NCI-H2227 (cell line): Measurements from ENCODE around the gene CUL4B.
A peak's percentile ranks its signal among the peaks of the same experiment; 100 is the strongest.
"Not testable (repeated sequence)": the region's sequence is repeated elsewhere in the genome, so short reads cannot be mapped to it uniquely, and the experiment has no call there.

Source experiments
- DNase-seq: peaks from one replicate; lab custom pipeline; 2025; ENCODE audit not compliant: unreplicated experiment; lab: John Stamatoyannopoulos, UW

CUL4B gene

DNA sequence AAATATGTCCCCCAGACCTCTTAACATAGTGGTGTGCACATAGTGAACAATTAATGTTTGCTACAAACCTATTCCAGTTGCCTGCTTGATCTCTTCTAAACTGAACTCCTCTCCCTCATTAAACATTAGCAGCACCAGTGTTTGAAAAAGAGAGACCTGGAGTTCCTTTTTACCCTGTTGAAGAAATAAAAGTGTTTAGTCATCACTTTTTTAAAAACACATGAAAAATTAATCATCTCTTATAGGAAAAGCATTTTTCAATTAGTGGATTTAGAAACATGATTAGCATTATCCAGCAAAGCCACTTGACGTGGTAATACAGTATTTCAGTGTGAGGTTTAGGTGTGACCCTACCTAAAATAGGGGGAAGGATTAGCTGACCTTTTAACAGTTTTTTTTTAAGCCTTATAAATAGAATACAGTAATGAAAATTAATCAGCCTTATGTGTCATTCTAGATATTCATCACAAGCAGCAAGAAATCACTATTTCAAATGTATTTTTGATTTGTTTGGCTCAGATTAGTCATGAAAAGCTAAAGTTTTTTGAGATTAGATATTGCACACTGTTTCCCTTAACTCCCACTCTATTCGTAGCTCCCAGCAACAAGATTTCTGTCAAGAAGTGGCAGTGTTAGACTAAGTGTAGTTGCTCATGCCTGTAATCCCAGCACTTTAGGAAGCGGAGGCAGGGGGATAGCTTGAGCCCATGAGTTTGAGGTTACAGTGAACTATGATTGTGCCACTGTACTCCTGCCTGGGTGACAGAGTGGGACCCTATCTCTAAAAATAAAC lies 26.2 kb downstream of the CUL4B start:
- DNase-seq, result no peak

DNA sequence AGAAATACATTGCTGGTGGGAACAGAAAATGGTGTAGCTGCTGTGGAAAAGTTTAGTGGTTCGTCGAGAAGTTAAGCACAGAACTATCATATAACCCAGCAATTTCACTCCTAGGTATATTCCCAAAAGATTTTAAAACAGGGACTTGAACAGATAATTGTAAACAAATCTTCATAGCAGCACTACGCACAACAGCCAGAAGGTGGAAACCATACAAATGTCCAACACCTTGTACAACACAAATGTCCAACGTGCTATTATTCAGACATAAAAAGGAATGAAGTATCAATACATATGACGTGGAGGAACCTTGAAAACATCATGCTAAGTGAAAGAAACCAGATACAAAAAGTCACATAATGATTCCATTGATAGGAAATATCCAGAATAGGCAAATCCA lies 37.9 kb downstream of the CUL4B start:
- peak; percentile 1 for DNase-seq

DNA sequence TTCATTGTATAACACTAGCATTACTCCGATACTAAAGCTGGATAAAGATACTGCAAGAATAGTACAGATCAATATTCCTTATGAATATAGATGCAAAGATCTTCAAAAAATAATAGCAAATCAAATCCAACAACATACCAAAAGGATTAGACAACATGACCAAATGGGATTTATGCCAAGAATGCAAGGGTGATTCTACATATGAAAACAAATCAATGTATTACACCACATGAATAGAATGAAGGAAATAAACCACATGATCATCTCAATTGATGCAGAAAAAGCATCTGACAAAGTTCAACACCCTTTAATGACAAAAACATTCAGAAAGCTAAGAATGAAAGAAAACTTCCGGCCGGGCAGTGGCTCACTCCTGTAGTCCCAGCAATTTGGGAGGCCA lies 42.8 kb downstream of the CUL4B start:
- DNase-seq, result no peak

DNA sequence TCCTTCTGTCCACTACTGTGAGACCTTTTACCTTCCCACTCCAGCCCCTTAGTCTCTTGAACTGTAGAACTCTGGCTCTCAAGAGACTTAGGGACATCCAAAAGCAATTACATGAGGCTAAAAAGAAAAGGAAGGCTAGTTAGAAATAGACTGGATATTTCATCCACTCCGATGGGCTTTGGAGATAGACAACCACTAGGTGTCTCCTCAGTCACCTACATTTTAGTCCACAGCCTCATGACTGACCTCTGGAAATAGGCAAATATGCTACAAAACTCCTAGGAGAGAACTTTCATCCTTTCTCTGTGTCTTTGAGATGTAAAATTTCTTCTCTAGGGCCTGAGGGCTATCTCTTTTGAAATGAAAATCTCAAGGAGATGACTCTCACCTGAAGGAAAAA lies 46.5 kb downstream of the CUL4B start:
- DNase-seq, result peak; percentile 4

DNA sequence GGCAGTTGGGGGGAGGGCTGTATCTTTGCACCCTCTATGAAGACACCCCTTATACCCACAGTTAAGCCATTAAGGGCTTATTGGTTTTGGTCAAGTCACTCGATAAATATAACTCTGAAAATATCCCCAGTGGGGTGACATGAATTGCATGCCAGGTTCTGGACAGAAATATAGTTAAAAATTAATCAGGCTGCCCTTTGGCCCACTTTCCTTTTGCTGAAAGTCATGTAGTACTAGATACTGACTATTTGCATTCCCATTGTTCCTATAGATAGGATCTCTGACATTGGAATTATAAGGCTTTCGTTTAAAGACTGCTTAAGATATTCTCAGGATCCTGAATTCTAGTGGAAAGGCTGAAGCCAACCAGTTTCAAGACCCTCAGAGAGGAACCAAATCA lies 48.1 kb downstream of the CUL4B start:
- DNase-seq, result no peak

DNA sequence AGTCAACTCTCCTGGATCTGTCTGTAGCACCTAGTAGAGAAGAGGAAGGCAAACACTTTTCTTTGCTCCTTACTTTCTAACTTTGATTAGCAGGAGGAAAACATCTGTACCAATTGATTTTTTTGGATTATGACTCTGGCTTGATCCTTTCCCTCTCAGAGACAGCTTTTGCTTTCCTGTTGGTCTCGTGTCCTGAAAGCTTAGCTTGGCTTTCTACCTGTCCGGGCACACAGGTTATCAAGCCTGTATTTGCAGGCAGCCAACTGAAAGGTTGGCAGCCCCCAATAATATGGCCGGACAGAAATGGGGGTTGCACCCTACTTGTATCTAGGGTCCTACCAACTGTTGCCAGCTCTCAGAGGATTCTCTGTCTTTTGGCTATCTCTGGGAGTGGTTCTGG lies 48.5 kb downstream of the CUL4B start:
- no peak for DNase-seq

DNA sequence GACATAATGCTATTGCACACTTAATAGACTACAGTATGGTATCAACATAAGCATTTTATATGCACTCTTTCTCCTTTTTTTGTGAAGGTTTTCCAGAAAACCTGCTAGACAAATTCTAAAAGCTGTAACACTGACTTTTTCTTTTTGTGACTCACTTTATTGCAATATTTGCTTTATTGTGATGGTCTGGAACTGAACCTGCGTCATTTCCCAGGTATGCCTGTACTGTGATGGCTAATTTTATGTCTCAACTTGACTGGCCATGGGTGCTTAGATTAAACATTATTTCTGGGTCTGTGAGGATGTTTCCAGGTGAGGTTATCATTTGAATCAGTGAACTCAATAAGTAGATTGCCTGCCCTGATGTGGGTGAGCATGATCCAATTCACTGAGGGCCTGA lies 56.2 kb downstream of the CUL4B start:
- no peak for DNase-seq

DNA sequence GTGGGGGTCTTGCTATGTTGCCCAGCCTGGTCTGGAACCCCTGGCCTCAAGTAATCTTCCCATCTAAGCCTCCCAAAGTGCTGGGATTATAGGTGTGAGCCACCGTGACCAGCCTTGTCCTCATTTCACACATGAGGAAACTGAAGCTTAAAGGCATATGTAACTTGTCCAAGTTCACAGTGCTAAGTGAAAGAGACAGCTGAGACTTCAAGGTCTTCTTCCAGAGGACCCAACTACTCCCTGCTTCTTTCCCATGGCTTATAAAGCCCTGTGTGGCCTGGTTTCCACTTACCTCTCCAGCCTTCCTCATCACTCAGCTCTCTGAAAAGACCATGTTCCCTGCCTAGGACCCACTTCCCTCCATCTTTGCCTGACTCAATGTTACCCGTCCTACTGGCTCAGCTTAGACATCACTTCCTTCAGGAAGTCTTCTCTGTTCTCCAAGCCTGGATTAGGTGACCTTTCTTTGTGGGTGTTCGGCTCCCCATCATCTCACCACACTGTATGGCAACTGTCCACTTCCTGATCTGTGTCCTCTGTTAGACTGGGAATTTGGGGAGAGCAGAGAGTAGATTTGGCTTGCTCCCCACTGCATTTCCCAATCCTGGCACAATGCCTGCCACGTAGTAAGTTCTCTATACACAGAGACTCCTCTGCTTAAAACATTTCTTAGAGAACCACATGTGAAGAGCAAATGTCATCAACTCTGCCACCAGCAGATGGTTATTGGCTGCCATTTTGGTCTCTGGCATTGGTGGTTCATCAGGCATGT lies 61.3 kb downstream of the CUL4B start:
- DNase-seq, result no peak

DNA sequence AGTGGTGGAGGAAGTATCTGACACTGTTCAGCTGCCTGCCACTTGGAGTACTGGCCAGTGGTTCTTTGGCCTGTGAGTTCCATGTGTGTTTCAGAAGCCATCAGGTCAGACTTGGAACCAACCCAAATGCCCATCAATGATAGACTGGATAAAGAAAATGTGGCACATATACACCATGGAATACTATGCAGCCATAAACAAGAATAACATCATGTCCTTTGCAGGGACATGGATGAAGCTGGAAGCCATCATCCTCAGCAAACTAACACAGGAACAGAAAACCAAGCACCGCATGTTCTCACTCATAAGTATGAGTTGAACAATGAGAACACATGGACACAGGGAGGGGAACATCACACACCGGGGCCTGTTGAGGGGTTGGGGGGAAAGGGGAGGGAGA lies 70.6 kb downstream of the CUL4B start:
- not testable (repeated sequence) for DNase-seq

DNA sequence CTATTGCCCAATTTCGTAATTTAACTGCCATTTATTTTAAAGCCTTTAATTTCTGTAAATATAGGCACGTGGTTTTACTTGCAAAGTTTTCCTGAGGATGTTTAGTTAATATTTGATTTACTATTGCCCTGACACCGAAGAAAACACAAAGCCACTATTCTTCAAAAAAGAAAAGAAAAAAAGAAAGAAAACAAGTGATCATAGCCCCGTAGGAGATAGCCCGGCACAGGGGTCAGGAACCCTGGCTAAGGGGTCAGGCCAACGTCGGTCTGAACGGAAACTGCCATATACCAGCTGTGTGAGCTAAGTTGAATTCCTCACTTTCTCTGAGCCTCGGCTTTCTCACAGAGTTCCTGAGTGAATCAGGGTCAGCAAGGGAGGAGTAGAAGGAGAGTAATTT lies 74.0 kb downstream of the CUL4B start:
- no peak for DNase-seq

DNA sequence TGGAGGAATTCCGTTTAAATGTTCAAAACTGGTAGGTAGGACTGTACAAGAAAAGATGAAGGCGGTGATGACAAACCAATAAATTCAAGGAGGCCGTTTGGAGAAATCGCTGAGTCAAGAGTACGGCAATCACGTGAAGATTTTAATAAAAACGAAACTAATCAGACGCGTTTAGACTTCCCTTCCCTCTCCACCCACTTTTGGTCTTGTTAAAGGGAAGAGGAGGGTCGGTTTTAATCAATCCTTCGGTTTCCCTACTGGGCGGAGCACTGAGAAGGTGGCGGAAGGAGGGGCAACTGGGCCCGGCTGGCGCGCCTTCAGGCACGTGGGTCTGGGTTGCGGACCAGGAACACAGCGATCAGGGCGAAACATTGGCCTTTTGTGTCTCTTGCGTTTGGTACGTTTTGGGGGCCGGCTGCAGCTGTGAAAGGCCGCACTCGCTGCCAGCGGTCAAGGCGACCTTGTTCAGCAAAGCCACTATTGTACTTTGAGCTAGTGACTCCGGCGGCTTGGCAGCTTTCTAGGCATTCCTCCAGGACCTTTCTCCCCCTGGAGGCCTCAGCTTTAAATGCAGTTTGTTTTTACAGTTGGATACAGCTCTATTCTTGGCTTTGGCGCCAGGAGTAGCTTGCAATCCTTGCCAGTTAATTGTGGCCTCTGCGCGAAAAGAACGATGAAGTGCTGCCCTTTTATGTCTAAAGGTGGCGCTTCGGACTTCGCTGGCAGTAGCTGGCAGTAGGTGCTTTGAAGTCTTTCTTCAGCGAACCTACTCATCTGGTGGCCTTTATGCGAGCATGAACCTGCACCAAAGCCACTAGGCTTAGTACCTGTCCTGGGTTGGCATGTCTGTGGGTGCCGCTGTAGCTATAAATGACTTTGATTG lies 74.9 kb downstream of the CUL4B start:
- DNase-seq, result peak; percentile 92

DNA sequence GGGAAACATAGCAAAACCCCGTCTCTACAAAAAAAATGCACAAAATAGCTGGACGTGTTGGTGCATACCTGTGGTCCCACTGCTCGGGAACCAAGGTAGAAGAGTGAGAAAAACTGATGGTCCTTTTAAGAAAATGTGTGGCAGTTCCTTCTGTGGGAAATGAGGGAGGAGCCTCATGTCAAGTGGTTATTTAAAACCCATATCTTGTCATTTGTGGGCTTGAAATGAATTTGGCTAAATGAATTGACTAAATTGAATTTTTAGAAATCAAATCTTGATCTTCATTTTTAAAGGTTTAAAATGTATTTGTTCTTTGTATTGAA lies 75.5 kb downstream of the CUL4B start:
- no peak for DNase-seq

DNA sequence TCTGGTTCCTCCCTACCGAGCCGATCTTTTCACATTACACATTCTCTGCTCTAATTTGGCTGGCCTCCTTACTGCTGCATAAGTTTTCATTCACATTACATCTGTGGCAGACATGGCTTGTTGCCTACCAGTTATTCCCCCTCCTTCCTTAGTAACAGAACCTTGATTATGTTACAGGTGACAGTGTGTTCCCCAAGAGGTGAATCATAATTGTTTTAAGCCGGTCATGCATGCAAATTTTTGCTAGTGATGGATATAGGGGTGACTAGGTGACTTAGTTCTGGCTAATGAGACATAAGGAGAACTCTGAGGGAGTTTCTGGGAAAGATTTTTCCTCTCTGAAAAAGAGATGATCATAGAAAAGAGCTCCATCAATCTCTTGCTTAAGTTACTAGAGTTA lies 83.3 kb downstream of the CUL4B start:
- DNase-seq, result no peak

DNA sequence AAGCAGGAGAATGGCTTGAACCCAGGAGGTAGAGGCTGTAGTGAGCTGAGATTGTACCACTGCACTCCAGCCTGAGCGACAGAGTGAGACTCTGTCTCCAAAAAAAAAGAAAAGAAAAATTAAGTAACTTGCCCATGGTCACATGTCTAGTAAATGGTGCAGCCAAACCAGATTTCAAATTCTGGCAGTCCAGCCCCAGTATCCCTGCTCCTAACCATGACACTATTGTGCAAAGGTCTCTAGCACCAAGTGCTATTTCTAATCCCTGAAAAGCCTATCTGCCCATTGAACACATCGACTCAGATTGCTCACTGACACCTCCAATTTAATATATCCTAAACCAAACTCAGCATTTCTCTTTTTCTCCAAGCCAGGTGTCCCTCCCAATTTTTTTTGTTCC lies 84.0 kb downstream of the CUL4B start:
- DNase-seq, result no peak

DNA sequence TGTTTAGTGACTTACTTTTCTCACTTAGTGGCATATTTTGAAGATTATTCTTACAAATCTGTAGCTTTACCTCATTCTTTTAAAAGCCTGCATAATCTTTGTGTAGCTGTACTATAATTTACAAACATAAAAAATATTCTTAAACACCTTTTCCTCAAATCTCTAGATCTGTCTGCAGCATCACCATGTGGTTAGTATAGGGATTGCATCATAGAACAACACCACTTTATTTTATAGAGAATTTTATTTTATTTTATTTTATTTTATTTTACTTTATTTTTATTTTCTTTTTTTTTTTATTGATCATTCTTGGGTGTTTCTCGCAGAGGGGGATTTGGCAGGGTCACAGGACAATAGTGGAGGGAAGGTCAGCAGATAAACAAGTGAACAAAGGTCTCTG lies 85.3 kb downstream of the CUL4B start:
- DNase-seq, result peak; percentile 34
